Measurements from ENCODE around the gene EDAR.

Gene EDAR

DNA sequence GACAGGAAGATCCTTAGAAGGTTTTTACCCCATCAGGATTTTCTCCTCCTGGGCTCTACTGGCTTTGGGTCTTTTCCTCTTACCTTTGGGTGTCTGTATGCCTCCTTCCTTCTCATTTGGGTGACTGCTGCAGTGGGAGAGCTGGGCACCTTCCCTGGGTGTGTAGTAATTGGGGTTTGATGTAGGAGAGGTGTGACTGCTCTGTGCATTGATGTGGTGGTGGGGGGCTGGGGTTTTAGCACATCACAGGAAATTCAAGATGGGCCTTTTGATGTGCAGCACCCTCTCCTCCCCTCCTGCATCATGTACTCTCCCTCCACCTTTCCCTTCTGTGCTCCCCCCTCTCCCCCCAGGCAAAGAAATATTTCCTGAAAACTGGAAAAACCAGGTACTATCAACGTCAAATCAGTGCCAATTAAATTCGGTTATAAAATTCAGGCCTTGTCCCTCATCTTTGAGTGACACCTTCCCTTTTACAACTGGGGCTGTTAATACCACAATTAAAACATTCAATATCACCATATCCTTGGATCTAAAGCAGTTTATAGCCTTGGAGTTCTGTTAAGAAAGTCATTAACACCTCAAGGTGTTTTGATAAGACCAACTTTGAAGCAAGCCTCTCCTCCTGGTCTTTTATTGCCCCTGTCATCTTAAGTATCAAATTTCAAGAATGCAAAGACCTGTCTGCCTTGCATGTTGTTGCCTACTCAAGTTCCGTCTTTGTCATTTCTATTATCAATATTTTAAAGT lies 23.3 kb downstream of the EDAR start:
- DNase-seq, result peak; percentile 46 to 49

GRCh38 chr2:108963057-108963456 lies 26.0 kb downstream of the EDAR start:
- no peak for DNase-seq

- no peak for DNase-seq
Observed at GRCh38 chr2:108961796-108962195, 27.2 kb downstream of the EDAR start.

GRCh38 chr2:108960006-108960405 lies 29.0 kb downstream of the EDAR start:
- DNase-seq, result no peak

- DNase-seq, result no peak
Observed at GRCh38 chr2:108959401-108959800, 29.6 kb downstream of the EDAR start.

DNA sequence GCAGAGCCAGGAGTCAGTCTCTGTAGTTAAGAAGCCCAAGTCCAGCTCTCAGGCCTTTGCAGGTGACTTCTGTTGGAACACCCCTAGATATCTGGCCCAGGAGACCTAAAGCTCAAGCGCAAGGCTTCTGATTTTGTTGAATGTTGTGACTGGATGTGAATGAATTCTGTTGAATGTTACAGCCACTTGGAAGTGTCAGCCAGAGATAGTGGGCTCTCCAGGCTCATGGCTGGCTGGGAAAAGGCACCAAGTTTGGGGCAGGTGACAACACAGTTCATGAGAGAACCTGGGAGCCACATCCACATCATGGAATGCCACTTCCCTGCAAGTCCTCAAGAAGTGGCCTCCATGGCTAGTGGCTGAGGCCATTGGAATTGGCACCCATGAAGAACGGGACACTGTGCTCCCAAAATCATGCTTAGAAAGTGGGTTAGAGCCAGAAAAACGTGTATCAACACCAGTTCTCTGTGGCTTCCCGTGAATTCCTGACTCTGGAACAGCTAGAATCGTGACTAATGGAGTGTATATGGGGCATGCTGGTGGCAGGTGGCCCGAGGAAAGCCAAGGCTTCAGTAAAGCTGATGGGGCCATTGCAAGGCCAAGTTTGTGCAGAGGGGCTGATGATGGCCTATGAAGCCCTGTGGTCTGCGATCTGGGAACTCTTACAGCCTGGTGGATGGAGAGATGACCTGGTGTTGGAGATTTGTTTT lies 30.2 kb downstream of the EDAR start:
- DNase-seq, result no peak

GRCh38 chr2:108958002-108958401 lies 31.0 kb downstream of the EDAR start:
- DNase-seq, result peak; percentile 4 to 9

GRCh38 chr2:108956375-108956774 lies 32.6 kb downstream of the EDAR start:
- no peak for DNase-seq

- DNase-seq, result no peak
Observed at GRCh38 chr2:108950369-108951135, 38.5 kb downstream of the EDAR start.

DNA sequence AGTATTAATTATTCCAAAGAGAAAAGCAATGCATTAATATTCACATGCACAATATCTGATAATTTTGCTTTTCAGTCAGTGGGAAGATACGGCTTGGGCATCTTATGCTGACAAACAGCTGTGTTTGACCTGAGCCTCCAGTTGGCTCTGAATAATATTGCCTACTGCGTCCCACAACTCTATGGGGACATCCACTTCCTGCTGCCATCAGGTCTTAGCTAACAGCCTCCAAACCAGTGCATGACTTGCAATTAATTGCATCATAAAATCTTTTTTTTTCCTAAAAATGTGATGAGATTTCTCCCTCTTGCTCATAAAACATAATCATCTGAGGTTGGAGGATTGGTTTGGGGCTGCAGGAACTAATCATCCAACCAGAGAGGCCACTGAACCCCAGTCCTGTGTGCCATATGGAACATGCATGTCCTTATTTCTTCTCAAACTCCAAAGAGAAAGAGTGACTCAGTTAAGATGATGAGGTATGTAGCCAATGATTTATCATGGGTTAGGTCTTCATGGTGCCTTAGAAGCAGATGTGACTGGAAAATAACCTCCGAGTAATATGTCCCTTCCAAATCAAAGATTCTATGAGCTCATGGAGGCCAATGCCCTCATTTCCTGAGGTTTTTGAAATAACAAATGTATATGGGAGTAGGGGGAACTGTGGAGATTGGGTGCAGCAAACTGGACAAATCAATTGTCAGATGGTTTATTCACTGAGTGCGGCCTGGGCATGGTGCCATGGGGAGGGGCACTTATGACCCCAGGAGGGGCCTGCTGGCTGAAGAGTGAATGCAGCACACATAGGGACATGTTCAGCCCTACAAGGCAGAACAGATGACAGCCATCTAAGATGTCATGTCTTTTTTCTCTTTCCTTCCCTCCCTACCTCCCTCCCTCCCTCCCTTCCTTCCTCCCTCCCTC lies 39.4 kb downstream of the EDAR start:
- DNase-seq, result no peak

- no peak for DNase-seq
Observed at GRCh38 chr2:108947271-108947907, 41.6 kb downstream of the EDAR start.

DNA sequence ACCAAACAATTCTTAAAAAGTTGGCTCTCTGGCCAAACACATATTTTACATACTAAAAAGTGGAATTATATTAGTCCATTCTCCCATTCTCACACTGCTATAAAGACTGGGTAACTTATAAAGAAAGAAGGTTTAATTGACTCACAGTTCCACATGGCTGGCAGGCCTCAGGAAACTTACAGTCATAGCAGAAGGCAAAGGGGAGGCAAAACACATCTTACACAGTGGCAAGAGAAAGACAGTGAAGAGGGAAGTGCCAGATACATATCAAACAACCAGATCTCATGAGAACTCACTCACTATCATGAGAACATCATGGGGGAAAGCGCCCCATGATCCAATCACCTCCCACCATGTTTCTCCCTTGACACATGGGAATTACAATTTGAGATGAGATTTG lies 42.6 kb downstream of the EDAR start:
- DNase-seq, result no peak

DNA sequence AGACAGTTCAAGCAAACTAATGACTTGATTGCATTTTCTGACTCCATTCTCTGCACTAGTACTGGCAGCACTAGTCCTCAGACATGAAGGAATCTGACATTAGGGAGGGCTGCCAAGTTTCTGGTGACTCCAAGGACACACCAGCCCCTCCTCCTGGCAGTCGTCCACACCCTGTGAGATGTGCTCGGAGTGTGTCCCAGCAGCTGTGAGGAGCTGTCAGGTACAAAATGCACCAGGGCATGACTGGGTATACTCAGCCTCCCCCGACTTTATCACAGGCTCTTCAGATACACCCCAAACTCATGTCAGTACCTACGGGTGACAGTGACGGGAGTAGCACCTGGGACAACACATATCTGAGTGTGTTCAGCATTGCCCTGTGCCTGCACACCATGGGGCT lies 43.1 kb downstream of the EDAR start:
- DNase-seq, result no peak

DNA sequence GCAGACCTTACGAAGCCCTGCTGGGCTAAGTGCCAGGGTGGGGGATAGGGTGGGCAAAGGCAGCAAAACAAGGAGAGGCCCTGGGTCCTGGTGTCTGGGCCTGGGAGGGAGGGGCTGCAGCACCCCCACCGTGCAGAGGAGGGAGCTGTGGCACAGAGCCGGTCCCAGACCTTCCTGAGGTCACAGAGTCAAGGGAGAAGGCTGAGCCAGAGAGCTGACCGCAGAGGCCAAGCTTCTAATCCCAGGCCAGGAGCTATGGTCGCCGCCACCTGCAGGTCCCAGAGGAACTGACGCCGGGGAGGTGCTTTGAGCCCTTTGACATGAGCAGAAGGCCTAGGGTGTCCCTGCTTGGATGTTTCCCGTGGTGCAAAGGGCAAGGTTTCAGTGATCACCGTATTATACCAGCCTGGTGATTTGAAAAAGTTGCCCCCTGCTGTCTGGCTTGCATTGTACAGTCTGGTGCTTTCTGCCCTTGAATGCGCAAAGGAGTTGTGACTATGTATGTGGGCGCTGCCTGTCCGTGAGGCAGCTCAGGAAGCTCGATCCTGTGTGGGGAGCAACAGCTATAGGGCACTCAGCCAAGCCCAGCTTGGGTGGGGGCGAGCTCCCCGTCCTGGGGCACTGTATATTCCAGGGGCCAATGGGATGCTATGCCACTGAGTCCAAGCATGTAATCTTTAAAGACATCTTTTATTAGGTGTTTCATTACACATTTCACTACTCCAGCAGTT lies 44.3 kb downstream of the EDAR start:
- DNase-seq, result no peak

GRCh38 chr2:108943751-108944150 lies 45.3 kb downstream of the EDAR start:
- no peak for DNase-seq

- DNase-seq, result no peak
Observed at GRCh38 chr2:108942888-108943287, 46.1 kb downstream of the EDAR start.

GRCh38 chr2:108942231-108942825 lies 46.7 kb downstream of the EDAR start:
- no peak for DNase-seq

GRCh38 chr2:108941767-108942166 lies 47.3 kb downstream of the EDAR start:
- DNase-seq, result no peak

GRCh38 chr2:108941161-108941665 lies 47.8 kb downstream of the EDAR start:
- DNase-seq, result no peak

DNA sequence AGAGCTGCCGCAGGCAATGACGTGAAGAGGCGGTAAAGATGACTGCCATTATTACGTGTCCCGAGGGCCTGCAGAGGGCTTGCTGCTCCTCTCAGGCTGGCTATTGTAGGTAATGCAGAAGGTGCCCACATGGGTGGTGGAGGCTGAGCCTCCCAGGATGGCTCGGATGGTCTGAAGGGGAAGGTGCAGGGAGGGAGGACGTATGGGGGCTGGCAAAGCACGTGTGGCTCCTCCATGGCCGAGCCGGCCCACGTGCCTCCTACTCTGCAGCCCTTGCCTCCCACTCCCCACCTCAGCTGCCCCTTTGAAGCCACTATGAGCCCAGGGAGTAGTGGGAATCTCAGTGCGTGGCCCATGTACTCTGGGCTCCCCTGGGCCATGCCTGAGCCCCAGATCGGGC lies 48.9 kb downstream of the EDAR start:
- DNase-seq, result no peak
